Left ventricle myocardium inferior (tissue), 1 donor: ENCODE data around the gene LYZL4. TPM values are rescaled to one million over a fixed set of nuclear protein-coding genes. Genes with fewer than 3 reads are reported as not detected.

Experiments used
- DNase-seq: peaks from one replicate; pipeline ENCODE4 v3.0.0-alpha.2; 2020
- H3K27ac ChIP-seq: fragments of 200-600 bp; replicated peaks from 2 replicates; pipeline ENCODE4 v1.8.0; 2021
- H3K27me3 ChIP-seq: fragments of 200-600 bp; 2 replicates; pipeline ENCODE4 v1.8.0; 2021; ENCODE audit warnings: low read depth
- H3K36me3 ChIP-seq: fragments of 200-600 bp; 2 replicates; pipeline ENCODE4 v1.8.0; 2021
- H3K4me1 ChIP-seq: fragments of 200-600 bp; 2 replicates; pipeline ENCODE4 v1.8.0; 2021
- H3K4me3 ChIP-seq: fragments of 200-600 bp; 2 replicates; pipeline ENCODE4 v1.8.0; 2021; ENCODE audit warnings: mild to moderate bottlenecking, moderate library complexity
- H3K9me3 ChIP-seq: fragments of 200-600 bp; replicated peaks from 2 replicates; pipeline ENCODE4 v1.8.0; 2021
- intact Hi-C: fragments of 100-400 bp; cut with micrococcal nuclease; formaldehyde crosslinking; loops from one replicate; pipeline ENCODE4 v1.11.0; 2022
- long read RNA-seq: library from polyadenylated mRNA; unstranded; transcript quantifications from one replicate; pipeline ENCODE4 v2.0.0, GENCODE V29; 2021
- total RNA-seq: library from RNA; stranded (reverse); fragmentation: NEBNext Ultra II Directional; extraction: Animal tissue kit (Norgen Biotek cat#: 25700); gene quantifications from one replicate; pipeline ENCODE4 v1.2.1, GENCODE V29; 2021
- TF ChIP-seq, protein P1 (sequence below): fragments of 200-600 bp; IDR thresholded peaks from 2 replicates; pipeline ENCODE4 v1.8.0; 2021; ENCODE audit warnings: antibody characterized with exemption, mild to moderate bottlenecking, borderline replicate concordance
- donor health status: DM: no; HTN: yes; CAD: no; lungs with severe emphysema.

LYZL4 gene
- not detected for total RNA-seq
- long read RNA-seq: 0 reads

DNA sequence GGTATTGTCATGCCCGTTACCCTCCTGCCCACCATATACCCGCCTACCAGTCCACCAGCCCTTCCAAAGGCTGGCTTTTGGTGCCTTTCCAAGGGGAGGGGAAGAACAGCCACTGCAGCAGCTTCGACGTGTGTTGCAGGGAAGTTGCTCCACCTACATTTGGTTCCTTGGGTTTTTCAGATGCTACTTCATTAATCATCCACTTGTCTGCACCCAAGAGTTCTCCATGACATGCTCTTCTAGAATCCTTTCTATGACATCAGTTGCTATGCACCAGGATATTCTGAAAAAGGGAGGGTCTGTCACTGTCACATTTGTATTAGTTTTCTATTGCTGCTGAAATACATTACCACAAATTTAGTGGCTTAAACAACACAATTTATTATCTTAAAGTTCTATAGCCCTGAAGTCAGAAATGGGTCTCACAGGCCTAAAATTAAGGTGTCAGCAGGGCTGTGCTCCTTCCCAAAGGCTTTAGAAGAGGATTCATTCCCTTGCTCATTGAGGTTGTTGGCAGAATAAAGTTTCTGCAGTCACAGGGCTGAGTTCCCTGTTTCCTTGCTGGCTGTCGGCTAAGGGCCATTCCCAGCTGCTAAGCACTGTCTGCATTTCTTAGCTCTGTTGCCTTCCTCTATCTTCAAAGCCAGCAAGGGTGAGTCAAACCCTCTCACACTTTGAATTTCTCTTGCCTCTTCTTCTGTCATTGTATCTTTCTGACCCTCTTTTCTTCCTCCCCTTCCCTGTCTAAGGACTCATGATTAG lies at the start of gene LYZL4:
Gene LYZL4 (minus strand): TSS at position 241 of the 762 bp plus-strand sequence. CDS start 3,359 bp downstream, outside the sequence.
- H3K27me3 ChIP-seq: peaks cover 23% of the 10 kb centered on the region
- TF ChIP-seq, protein P1, sequence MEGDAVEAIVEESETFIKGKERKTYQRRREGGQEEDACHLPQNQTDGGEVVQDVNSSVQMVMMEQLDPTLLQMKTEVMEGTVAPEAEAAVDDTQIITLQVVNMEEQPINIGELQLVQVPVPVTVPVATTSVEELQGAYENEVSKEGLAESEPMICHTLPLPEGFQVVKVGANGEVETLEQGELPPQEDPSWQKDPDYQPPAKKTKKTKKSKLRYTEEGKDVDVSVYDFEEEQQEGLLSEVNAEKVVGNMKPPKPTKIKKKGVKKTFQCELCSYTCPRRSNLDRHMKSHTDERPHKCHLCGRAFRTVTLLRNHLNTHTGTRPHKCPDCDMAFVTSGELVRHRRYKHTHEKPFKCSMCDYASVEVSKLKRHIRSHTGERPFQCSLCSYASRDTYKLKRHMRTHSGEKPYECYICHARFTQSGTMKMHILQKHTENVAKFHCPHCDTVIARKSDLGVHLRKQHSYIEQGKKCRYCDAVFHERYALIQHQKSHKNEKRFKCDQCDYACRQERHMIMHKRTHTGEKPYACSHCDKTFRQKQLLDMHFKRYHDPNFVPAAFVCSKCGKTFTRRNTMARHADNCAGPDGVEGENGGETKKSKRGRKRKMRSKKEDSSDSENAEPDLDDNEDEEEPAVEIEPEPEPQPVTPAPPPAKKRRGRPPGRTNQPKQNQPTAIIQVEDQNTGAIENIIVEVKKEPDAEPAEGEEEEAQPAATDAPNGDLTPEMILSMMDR: no peak
- H3K27ac ChIP-seq: no peak within 1 kb of the TSS
- H3K9me3 ChIP-seq: no peaks in the 10 kb centered on the region
- DNase-seq: no peak
- H3K4me3 ChIP-seq: no peak within 1 kb of the TSS
- no peaks in the 10 kb centered on the region for H3K36me3 ChIP-seq
- intact Hi-C loops: no loop called here
- H3K4me1 ChIP-seq: no peaks in the 10 kb centered on the region

DNA sequence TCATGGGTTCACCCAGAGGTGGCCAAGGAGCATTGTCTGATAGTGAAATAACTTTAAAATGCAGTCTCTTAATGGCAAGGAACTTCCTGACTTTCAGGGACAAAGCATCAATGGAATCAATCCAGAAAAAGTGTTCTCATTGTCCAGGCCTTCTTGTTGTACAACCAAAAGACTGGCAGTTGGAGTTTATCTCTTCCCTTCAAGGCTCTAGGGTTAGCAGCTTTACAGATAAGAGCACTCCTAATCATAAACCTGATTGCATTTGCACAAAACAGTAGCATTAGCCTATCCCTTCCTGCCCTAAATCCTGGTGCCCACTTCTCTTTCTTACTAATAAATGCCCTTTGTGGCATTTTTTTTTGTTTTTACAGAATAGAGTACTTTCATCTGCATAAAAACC lies 48.7 kb upstream of the LYZL4 start:
- DNase-seq: no peak
- intact Hi-C loops: no loop called here
- TF ChIP-seq, protein P1: no peak
- Histone ChIP-seq H3K27ac (no peak overlapping the region), H3K36me3 (no peaks in the 10 kb centered on the region), H3K4me3 (no peak overlapping the region), H3K4me1 (no peaks in the 10 kb centered on the region), H3K9me3 (peaks cover 1% of the 10 kb centered on the region), H3K27me3 (no peaks in the 10 kb centered on the region)

DNA sequence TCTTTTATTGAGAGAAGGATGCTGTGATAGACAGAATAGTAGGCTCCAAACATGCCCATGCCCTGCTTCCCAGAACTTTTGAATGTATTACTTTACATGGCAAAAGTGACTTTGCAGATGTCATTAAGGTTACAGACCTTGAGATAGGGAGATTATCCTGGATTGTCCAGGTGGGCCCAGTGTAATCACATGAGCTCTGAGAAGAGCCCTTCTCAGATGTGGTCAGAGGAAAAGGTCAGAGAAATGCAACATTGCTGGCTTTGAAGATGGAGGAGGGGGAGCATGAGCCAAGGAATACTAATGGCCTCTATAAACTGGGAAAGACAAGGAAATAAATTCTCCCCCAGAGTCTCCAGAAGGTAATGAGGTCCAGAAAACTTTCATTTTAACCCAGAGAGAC lies 45.8 kb upstream of the LYZL4 start:
- no peak for DNase-seq
- H3K4me1 ChIP-seq: peaks cover 10% of the 10 kb centered on the region
- no peaks in the 10 kb centered on the region for H3K27me3 ChIP-seq
- intact Hi-C loops: no loop called here
- TF ChIP-seq, protein P1: no peak
- H3K27ac ChIP-seq: no peak overlapping the region
- peaks cover 9% of the 10 kb centered on the region for H3K9me3 ChIP-seq
- no peak overlapping the region for H3K4me3 ChIP-seq
- no peaks in the 10 kb centered on the region for H3K36me3 ChIP-seq

DNA sequence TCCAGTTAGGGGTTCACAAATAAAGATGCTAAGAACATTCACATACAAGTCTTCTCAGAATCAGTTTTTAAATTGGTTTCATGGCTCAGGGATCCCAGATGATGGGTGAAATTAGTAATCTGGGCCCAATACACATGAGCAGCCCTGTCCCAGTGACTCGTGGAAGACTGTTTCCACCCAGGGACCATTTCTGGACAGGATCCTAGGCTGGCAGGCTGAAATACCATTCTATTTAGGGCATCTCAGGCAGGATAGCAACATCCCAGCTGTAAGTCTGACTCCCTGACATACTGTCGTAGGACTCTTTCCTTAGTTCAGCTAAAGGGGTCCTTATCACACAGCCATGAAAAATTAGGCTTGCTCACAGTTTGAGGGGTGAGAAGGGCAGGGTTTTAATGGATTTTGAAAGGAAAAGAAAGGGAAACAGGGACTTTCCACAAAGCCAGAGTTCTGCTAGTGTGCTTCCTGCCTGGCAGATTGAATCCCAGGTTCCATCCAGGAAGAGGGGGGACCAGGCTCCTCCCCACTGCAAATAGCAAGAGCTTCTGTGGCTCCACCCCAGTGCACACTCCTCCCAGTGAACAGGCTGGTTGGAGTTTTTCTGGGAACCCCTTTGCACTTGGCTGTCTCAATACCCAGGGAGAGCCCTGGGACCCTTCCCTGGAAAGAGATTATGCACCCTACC lies 41.3 kb upstream of the LYZL4 start:
- intact Hi-C loops: no loop called here
- no peaks in the 10 kb centered on the region for H3K36me3 ChIP-seq
- H3K27me3 ChIP-seq: no peaks in the 10 kb centered on the region
- DNase-seq: no peak
- H3K4me1 ChIP-seq: peaks cover 12% of the 10 kb centered on the region
- peak overlapping the region; percentile 3 for H3K4me3 ChIP-seq
- H3K27ac ChIP-seq: peak overlapping the region; percentile 68
- peaks cover 9% of the 10 kb centered on the region for H3K9me3 ChIP-seq
- TF ChIP-seq, protein P1: no peak

- no peaks in the 10 kb centered on the region for H3K27me3 ChIP-seq
- no peak for DNase-seq
- TF ChIP-seq, protein P1: no peak
- intact Hi-C loops: no loop called here
- H3K4me3 ChIP-seq: no peak overlapping the region
- H3K9me3 ChIP-seq: peaks cover 9% of the 10 kb centered on the region
- H3K36me3 ChIP-seq: no peaks in the 10 kb centered on the region
- H3K4me1 ChIP-seq: peaks cover 12% of the 10 kb centered on the region
- H3K27ac ChIP-seq: peak overlapping the region; percentile 68
Measured at GRCh38 chr3:42451116-42451515, 40.7 kb upstream of the LYZL4 start.
